Sciatic nerve (tissue), 2 donors: Measurements from ENCODE around the gene TIMP2. TPM values are rescaled to one million over a fixed set of nuclear protein-coding genes. Genes with fewer than 3 reads are reported as not detected.
A peak's percentile ranks its signal among the peaks of the same experiment; 100 is the strongest.
"Not testable (repeated sequence)": the region's sequence is repeated elsewhere in the genome, so short reads cannot be mapped to it uniquely, and the experiment has no call there.

ENCODE experiments used
- ATAC-seq: fragments of 200-7000 bp; cut with Tn5 transposase; one replicate; pipeline ENCODE4 v1.9.1; 2020; ENCODE audit warnings: mild to moderate bottlenecking, moderate library complexity
- DNase-seq: peaks from one replicate; pipeline ENCODE4 v3.0.0-alpha.2; 2020; ENCODE audit warnings: low spot score
- intact Hi-C: fragments of 100-400 bp; cut with DNase I; formaldehyde crosslinking; loops from one replicate; pipeline ENCODE4 v1.14.2; 2022
- total RNA-seq: library from RNA; stranded (reverse); fragmentation: NEBNext Ultra II Directional; extraction: Animal tissue kit (Norgen Biotek cat#: 25700); gene quantifications from one replicate; pipeline ENCODE4 v1.2.1, GENCODE V29; 2021
- donor health status: DM: no; HTN: no; CAD: no.
- donor health status: DM: no; HTN: no; CAD: no.

TIMP2 gene
- total RNA-seq, 1 donor from 2014 or later: 720 TPM

DNA sequence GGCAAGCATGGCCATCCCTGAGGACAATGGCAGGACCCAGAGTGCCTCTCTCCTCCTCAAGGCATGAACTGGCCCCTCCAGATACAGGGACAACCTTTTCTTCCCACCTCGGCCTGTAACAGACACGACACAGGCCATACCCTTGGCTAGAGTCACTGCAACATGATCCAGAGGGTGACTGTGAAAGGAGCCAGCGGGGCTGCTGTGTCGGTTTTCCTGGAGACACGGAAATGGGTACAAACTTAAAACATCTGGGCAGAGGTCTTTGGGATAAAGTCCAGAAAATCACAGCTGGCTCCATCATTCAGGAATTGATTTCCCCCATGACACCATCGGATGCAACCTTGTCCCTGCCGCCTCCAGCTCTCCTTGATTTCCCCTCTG lies 27.5 kb downstream of the TIMP2 start:
- peak; percentile 26 for ATAC-seq
- intact Hi-C loops: no loop called here

GRCh38 chr17:78896834-78897663 lies 28.1 kb downstream of the TIMP2 start:
- DNase-seq (no peak), ATAC-seq (no peak)
- intact Hi-C loops: no loop called here

More for the DNA sequence above, 27.5 kb downstream of the TIMP2 start:
- no peak for DNase-seq

- DNase-seq: peak; percentile 81
- intact Hi-C loops: no loop called here
- ATAC-seq: peak; percentile 80
These were observed 28.9 kb downstream of the TIMP2 start for GRCh38 chr17:78896091-78896833.

- ATAC-seq (no peak), DNase-seq (no peak)
- intact Hi-C loops: no loop called here
These were observed 29.9 kb downstream of the TIMP2 start for GRCh38 chr17:78895322-78895721.

GRCh38 chr17:78893684-78894083 lies 31.5 kb downstream of the TIMP2 start:
- ATAC-seq: no peak
- DNase-seq: no peak
- intact Hi-C loops: no loop called here

DNA sequence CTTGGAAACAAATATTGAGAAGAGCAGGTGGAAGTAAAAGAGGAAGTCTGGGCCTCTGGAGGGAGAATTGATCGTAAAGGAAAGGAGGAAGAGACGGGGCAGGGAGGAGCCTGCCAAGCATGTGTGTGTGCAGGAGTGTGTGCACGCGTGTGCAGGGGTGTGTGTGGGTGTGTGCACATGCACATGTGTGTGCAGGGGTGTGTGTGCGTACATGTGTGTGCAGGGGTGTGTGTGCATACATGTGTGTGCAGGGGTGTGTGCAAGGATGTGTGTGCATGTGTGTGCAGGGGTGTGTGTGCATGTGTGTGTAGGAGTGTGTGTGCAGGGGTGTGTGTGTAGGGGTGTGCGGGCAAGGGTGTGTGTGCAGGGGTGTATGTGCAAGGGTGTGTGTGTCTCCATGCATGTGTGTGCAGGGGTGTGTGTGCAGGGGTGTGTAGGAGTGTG lies 32.2 kb downstream of the TIMP2 start:
- ATAC-seq (no peak), DNase-seq (no peak)
- intact Hi-C loops: no loop called here

DNA sequence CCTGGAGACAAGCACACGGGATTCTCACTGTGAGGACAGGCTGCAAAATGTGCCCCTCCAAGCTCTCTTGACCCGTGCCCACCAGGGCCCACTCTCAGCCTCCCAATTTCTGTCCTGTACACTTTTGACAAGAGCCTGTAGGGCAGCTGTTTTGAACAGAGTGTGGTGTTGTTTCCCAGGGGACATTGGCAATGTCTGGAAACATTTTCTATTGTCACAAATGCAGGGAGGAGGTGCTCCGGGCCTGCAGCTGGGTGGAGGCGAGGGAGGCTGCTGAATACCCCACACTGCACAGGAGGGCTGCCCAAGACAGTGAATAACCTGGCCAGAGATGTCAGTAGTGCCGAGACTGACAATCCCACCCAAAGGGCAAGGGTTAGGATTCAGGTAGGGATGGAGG lies 32.7 kb downstream of the TIMP2 start:
- DNase-seq (no peak), ATAC-seq (no peak)

GRCh38 chr17:78892062-78892456 lies 33.1 kb downstream of the TIMP2 start:
- ATAC-seq (no peak), DNase-seq (no peak)
- intact Hi-C loops: no loop called here

More for the DNA sequence above, 32.7 kb downstream of the TIMP2 start:
- intact Hi-C loops: no loop called here

DNA sequence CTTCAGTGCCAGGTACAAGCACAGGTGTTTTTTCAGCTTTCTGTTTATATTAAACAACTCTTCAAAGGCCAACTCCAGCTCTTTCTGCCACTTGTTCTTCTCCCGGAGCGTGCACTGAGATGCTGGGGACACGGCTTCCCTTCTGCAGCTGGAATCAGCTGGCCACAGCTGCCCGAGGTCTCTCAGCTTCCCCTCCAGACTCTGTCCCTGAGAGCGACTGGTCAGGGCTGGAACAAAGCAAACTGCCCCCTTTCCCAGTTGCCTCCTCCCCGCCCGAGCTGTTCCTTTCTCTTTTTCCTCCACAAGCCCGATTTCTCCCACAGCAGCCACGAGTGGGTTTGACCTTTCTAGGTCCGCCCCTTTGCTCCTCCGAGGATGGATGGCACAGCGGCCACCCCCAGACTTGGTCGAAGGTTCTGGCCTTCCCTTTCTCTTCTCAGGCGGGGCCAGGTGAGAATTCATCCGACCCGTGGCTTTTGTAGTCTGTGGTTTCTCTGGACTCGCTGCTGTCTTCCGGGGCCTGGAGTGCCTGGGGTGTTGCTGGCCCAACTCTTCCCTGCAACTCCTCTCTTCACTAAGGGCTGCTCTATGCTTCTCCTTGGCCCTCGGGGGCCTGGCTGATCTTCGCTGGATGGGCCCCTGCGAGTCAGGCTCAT lies 33.7 kb downstream of the TIMP2 start:
- no peak for DNase-seq

GRCh38 chr17:78890498-78890897 lies 34.7 kb downstream of the TIMP2 start:
- intact Hi-C loops: no loop called here
- ATAC-seq (peak; percentile 54), DNase-seq (no peak)

More for the DNA sequence above, 33.7 kb downstream of the TIMP2 start:
- intact Hi-C loops: no loop called here
- peak; percentile 42 for ATAC-seq

- DNase-seq, ATAC-seq, intact Hi-C loops: not testable (repeated sequence)
These were observed 35.1 kb downstream of the TIMP2 start for GRCh38 chr17:78890096-78890495.

- intact Hi-C loops: no loop called here
- ATAC-seq: no peak
- no peak for DNase-seq
These were observed 35.7 kb downstream of the TIMP2 start for GRCh38 chr17:78889531-78889930.

DNA sequence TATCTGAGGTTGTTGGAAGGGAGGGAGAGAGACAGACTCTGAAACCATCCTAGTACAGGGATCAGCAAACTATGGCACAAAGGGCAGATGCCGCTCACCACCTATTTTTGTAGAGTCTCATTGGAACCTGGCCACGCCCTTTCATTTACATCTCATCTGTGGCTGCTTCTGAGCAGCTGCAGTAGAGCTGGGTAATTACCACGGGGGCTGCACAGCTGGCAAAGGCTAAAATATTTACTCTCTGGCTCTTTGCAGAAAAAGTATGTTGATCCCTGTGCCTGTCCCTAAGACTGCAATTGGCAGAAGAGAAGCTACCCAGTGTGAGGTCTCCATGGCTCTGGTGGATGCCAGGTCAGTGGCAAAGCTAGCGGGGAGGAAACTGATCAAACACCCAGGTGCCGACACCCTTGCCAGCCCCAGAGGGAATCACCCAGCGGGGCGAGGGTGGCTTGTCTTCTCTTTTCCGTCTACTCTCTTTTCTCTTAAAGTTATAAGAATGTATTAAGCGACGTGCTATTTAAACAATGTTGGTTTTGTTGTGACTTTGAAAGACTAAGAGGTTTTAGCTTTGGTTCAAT lies 36.2 kb downstream of the TIMP2 start:
- no peak for DNase-seq
- no peak for ATAC-seq
- intact Hi-C loops: no loop called here

GRCh38 chr17:78886954-78887353 lies 38.2 kb downstream of the TIMP2 start:
- intact Hi-C loops: no loop called here
- no peak for ATAC-seq
- DNase-seq: no peak

DNA sequence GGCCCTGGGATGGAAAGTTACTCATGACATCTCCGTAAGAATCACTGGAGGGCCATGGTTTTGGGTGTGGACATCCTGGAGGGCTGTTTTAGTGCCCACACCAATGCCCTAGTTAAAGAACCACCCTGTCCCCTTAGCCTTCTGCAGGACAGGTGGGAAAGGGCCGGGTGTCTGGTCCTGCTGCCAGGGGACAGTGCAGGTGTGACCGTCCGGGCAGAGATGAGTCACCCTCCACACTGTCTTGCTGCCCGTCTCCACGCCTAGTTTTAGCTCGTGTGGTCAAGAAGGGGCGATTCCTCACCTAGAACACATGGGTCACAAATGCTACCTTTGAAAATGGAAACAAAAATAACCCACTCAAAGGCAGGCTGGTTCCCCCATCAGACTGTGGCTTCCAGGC lies 39.2 kb downstream of the TIMP2 start:
- ATAC-seq (no peak), DNase-seq (no peak)
- intact Hi-C loops: no loop called here

- no peak for DNase-seq
- ATAC-seq: no peak
- intact Hi-C loops: no loop called here
These were observed 40.1 kb downstream of the TIMP2 start for GRCh38 chr17:78884876-78885667.

GRCh38 chr17:78884148-78884825 lies 40.9 kb downstream of the TIMP2 start:
- DNase-seq: no peak
- intact Hi-C loops: no loop called here
- ATAC-seq: peak; percentile 2

DNA sequence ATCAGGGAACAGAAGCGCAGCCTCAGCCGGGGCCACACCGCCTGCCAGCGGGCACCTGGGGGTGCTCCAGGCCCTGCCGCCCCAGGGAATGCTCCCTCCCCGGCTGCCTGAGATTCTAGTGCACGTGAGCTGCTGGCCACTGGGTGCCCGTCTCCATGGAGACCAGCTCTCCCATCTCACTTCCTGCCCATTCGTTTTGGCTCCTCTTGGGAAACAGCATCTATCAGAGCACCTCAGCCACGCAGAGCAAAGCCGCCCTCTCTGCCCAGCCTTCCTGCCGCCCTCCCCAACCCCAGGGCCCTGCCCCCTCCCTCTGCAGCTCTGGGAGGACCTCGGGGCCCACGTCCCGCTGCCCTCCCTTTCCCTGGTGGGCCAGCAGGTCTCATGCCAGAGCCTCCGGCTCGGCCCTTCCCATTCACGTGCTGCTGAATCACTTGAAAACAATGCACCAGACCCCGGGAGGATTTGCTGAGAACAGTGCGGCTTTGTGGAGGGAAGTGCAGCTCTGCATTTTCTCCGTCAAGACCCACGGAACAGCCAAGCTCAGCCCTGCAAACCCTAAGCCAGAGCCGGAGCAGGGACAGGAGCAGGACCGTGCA lies 41.6 kb downstream of the TIMP2 start:
- ATAC-seq (peak; percentile 85), DNase-seq (peak; percentile 91)
- intact Hi-C loops: no loop called here
